ENCODE measurements around the gene MIEF1. TPM values are rescaled to one million over a fixed set of nuclear protein-coding genes. Genes with fewer than 3 reads are reported as not detected.

The MIEF1 gene
- total RNA-seq, 4 donors from 2014 or later: 11.4 to 25.4 (median 12.9) TPM

- peaks cover 0 to 4% of the 10 kb centered on the region in 2 donors for H3K4me1 ChIP-seq
- no peak overlapping the region for H3K27ac ChIP-seq
- intact Hi-C loops (cut with DNase I; ENCODE audit: low total_unique reads) (no loop called here), in situ Hi-C loops (cut with MboI; ENCODE audit: low sequenced_read_pairs in 4 of 4) (no loop called here)
- no peak overlapping the region for H3K4me3 ChIP-seq
- DNase-seq (no peak), ATAC-seq (no peak)
- TF ChIP-seq POLR2A (IDR thresholded peaks at IDR 0.05) (no peak), CTCF (IDR thresholded peaks at IDR 0.05 in 4 of 5, conservative IDR thresholded peaks at IDR 0.05 in 1 of 5) (no peak)
- peaks cover 44 to 52% (median 47%) of the 10 kb centered on the region in 3 donors for H3K27me3 ChIP-seq
- no peaks in the 10 kb centered on the region for H3K9me3 ChIP-seq
- no peaks in the 10 kb centered on the region for H3K36me3 ChIP-seq
These were observed 58.0 kb downstream of the MIEF1 start for GRCh38 chr22:39560127-39560526.

- in situ Hi-C loops (cut with MboI; ENCODE audit: low sequenced_read_pairs in 4 of 4): no loop called here
- intact Hi-C loops (cut with DNase I; ENCODE audit: low total_unique reads): no loop called here
- H3K4me1 ChIP-seq: peaks cover 0 to 2% of the 10 kb centered on the region in 2 donors
- H3K4me3 ChIP-seq: no peak overlapping the region
- H3K27me3 ChIP-seq: peaks cover 23 to 32% (median 25%) of the 10 kb centered on the region in 3 donors
- no peak overlapping the region for H3K27ac ChIP-seq
- no peaks in the 10 kb centered on the region for H3K9me3 ChIP-seq
- H3K36me3 ChIP-seq: no peaks in the 10 kb centered on the region
- no peak for ATAC-seq
- TF ChIP-seq POLR2A (IDR thresholded peaks at IDR 0.05) (no peak), CTCF (IDR thresholded peaks at IDR 0.05 in 4 of 5, conservative IDR thresholded peaks at IDR 0.05 in 1 of 5) (no peak)
- DNase-seq: no peak
These were observed 60.9 kb downstream of the MIEF1 start for GRCh38 chr22:39562839-39563489.

- no peak for ATAC-seq
- in situ Hi-C loops (cut with MboI; ENCODE audit: low sequenced_read_pairs in 4 of 4) (no loop called here), intact Hi-C loops (cut with DNase I; ENCODE audit: low total_unique reads) (no loop called here)
- Histone ChIP-seq H3K27ac (no peak overlapping the region), H3K4me1 (no peaks in the 10 kb centered on the region), H3K4me3 (no peak overlapping the region), H3K27me3 (peaks cover 15 to 24% (median 17%) of the 10 kb centered on the region in 3 donors), H3K9me3 (no peaks in the 10 kb centered on the region), H3K36me3 (no peaks in the 10 kb centered on the region)
- no peak for DNase-seq
- TF ChIP-seq POLR2A (IDR thresholded peaks at IDR 0.05): no peak
- no peak for TF ChIP-seq CTCF (IDR thresholded peaks at IDR 0.05 in 4 of 5, conservative IDR thresholded peaks at IDR 0.05 in 1 of 5)
These were observed 61.7 kb downstream of the MIEF1 start for GRCh38 chr22:39563571-39564428.

GRCh38 chr22:39565414-39565944 lies 63.4 kb downstream of the MIEF1 start:
- intact Hi-C loops (cut with DNase I; ENCODE audit: low total_unique reads): no loop called here
- no peaks in the 10 kb centered on the region for H3K36me3 ChIP-seq
- ATAC-seq (no peak), DNase-seq (no peak)
- TF ChIP-seq POLR2A (IDR thresholded peaks at IDR 0.05) (no peak), CTCF (IDR thresholded peaks at IDR 0.05 in 4 of 5, conservative IDR thresholded peaks at IDR 0.05 in 1 of 5) (no peak)
- no peak overlapping the region for H3K27ac ChIP-seq
- H3K4me1 ChIP-seq: no peaks in the 10 kb centered on the region
- in situ Hi-C loops (cut with MboI; ENCODE audit: low sequenced_read_pairs in 4 of 4): no loop called here
- peaks cover 0 to 13% (median 5%) of the 10 kb centered on the region in 3 donors for H3K27me3 ChIP-seq
- H3K4me3 ChIP-seq: no peak overlapping the region
- no peaks in the 10 kb centered on the region for H3K9me3 ChIP-seq

Measured in gastrocnemius medialis (tissue), 4 donors.